Endothelial cell of umbilical vein (primary cell): ENCODE measurements around the gene PRKCQ.

Experiments
- EZH2 ChIP-seq: IDR thresholded peaks from 2 replicates; pipeline ENCODE4 v1.6.1; 2012; ENCODE audit warnings: borderline replicate concordance, low read depth, mild to moderate bottlenecking, moderate library complexity, low read length, inconsistent platforms; ENCODE audit not compliant: severe bottlenecking
- FOS ChIP-seq: IDR thresholded peaks from 2 replicates; pipeline ENCODE4 v1.6.1; 2011; ENCODE audit warnings: mild to moderate bottlenecking, low read length, moderate library complexity, borderline replicate concordance; ENCODE audit not compliant: insufficient read depth
- POLR2A ChIP-seq: IDR thresholded peaks from 2 replicates; pipeline ENCODE4 v1.6.1; 2012; ENCODE audit warnings: low read depth, mild to moderate bottlenecking, control low read depth, low read length
- POLR2AphosphoS5 ChIP-seq: IDR thresholded peaks from 2 replicates; pipeline ENCODE4 v1.6.1; 2012; ENCODE audit warnings: low read depth, mild to moderate bottlenecking, control low read depth, low read length, moderate library complexity; ENCODE audit not compliant: insufficient read depth
- TF ChIP-seq, protein P1 (sequence below), 2 donors: IDR thresholded peaks; 1 replicate in 1 of 2; 2 replicates in 1 of 2; pipeline ENCODE4 v1.5.1; 2011; ENCODE audit warnings: low read length in 2 of 2, mild to moderate bottlenecking in 2 of 2, moderate library complexity in 2 of 2, control low read depth in 1 of 2, inconsistent platforms in 1 of 2, low read depth in 1 of 2; ENCODE audit not compliant: insufficient read depth in 1 of 2; ENCODE audit errors: extremely low read depth in 1 of 2
- TF ChIP-seq, protein P2 (sequence below): IDR thresholded peaks from 2 replicates; pipeline ENCODE4 v1.6.1; 2011; ENCODE audit not compliant: insufficient read depth, insufficient read length

DNA sequence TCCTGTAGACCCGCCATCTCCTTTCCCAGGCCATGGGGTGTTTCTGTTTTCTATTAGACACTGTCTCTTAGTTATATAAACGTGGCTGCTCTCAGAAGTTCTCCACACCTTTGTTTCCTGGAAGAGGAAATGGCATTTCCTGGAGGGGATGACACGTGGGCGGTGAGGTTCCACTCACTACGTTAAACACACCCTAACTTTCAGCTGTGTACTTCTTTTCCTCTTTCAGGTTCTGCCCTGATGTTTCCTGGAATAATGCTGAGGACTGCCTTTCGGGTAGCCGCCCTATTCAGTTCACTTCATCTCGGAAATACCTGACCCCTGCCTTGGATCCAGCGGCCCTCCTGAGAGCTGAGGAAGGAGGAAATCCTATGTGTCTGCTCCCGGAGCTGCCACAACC, 3.4 kb upstream of the PRKCQ start:
- TF ChIP-seq, protein P1, sequence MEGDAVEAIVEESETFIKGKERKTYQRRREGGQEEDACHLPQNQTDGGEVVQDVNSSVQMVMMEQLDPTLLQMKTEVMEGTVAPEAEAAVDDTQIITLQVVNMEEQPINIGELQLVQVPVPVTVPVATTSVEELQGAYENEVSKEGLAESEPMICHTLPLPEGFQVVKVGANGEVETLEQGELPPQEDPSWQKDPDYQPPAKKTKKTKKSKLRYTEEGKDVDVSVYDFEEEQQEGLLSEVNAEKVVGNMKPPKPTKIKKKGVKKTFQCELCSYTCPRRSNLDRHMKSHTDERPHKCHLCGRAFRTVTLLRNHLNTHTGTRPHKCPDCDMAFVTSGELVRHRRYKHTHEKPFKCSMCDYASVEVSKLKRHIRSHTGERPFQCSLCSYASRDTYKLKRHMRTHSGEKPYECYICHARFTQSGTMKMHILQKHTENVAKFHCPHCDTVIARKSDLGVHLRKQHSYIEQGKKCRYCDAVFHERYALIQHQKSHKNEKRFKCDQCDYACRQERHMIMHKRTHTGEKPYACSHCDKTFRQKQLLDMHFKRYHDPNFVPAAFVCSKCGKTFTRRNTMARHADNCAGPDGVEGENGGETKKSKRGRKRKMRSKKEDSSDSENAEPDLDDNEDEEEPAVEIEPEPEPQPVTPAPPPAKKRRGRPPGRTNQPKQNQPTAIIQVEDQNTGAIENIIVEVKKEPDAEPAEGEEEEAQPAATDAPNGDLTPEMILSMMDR (IDR thresholded peaks at IDR 0.05; ENCODE audit: extremely low read depth in 1 of 2, insufficient read depth in 1 of 2, low read depth in 1 of 2, low read length in 2 of 2): no peak
- TF ChIP-seq FOS (no peak), EZH2 (no peak), POLR2A (no peak), POLR2AphosphoS5 (no peak)
- TF ChIP-seq, protein P2, sequence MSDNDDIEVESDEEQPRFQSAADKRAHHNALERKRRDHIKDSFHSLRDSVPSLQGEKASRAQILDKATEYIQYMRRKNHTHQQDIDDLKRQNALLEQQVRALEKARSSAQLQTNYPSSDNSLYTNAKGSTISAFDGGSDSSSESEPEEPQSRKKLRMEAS: no peak
